CD4-positive, alpha-beta T cell treated with Interferon gamma for 1 hour (primary cell): ENCODE data around the gene FOXD4L4.
"Not testable (repeated sequence)": the region's sequence is repeated elsewhere in the genome, so short reads cannot be mapped to it uniquely, and the experiment has no call there.

Experiments used
- DNase-seq: peaks from one replicate; pipeline ENCODE4 v3.0.0-alpha.2; 2020

The FOXD4L4 gene

DNA sequence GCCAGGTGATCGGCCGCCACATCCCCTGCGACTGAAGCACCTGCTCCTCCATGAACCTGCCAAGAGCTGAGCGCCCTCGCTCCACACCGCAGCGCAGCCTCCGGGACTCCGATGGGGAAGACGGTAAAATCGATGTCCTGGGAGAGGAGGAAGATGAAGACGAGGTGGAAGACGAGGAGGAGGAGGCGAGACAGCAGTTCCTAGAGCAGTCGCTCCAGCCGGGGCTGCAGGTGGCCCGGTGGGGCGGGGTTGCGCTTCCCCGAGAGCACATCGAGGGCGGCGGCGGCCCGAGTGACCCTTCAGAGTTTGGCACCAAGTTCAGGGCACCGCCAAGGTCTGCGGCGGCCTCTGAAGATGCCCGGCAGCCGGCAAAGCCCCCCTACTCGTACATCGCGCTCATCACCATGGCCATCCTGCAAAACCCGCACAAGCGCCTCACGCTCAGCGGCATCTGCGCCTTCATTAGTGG lies at the start of gene FOXD4L4:
Gene FOXD4L4, plus strand, starts transcription at position 51 of the 469 bp plus-strand sequence. Its CDS starts 0 bp downstream, at position 51.
- DNase-seq = not testable (repeated sequence)

DNA sequence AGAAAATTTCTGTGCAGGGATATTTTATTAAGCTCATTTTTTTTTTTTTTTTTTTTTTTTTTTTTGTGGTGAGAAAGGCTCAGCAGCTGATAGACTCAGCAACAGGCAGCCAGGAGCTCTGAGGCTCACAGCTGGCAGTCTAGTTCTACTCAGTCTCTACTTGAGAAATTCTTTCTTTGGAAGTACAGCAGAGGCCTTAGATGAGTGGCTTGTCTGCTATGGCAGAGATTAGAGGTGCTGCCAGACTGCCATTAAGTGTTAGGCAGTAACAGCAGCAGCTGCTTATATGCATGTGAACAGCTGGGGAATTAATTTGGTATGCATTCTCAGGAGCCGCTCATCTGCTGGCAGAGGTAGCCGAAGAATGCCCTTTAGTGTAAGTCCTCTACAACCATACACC lies 33.4 kb upstream of the FOXD4L4 start:
- DNase-seq = not testable (repeated sequence)

DNA sequence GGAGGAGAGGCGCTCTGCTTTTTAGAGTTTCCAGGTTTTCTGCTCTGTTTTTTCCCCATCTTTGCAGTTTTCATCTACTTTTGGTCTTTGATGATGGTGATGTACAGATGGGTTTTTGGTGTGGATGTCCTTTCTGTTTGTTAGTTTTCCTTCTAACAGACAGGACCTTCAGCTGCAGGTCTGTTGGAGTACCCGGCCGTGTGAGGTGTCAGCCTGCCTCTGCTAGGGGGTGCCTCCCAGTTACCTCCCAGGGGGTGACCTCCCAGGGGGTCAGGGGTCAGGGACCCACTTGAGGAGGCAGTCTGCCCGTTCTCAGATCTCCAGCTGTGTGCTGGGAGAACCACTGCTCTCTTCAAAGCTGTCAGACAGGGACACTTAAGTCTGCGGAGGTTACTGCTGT lies 22.5 kb upstream of the FOXD4L4 start:
- DNase-seq = not testable (repeated sequence)

DNA sequence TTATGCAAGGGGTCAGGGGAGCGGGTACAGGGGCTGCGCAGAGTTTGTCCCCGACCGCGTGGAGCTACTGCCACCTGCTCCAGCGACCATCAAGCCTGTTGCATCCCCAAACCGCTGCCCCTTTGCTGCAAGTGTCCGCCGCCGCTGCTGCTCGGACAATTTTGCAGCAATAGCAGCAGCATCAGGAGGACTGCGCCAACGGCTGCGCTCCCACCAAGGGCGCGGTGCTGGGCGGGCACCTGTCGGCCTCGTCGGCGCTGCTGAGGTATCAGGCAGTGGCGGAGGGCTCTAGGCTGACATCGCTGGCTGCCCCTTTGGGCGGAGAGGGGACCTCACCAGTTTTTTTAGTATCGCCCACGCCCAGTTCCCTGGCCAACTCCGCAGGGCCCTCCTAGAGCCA lies 1.2 kb downstream of the FOXD4L4 start:
- DNase-seq = not testable (repeated sequence)
